Measurements from ENCODE around the gene MS4A7.

MS4A7 gene

GRCh38 chr11:60433401-60433800 is 55.1 kb downstream of the MS4A7 start:
- TF ChIP-seq EZH2phosphoT487 (IDR thresholded peaks at IDR 0.05; ENCODE audit: borderline replicate concordance) (no peak), CTCF (conservative IDR thresholded peaks at IDR 0.05; ENCODE audit: low read length) (no peak)
- Histone ChIP-seq H3K4me2 (ENCODE audit: low read depth, low read length, poor library complexity, severe bottlenecking) (no peak overlapping the region), H3K27me3 (ENCODE audit: insufficient read depth, low read length, poor library complexity, severe bottlenecking) (no peaks in the 10 kb centered on the region), H3K9me2 (replicated peaks; ENCODE audit: low read depth, low read length) (no peaks in the 10 kb centered on the region), H3K79me2 (ENCODE audit: insufficient read depth, low read length) (no peaks in the 10 kb centered on the region), H3K4me3 (ENCODE audit: low read length, poor library complexity, severe bottlenecking) (no peak overlapping the region), H3K9ac (ENCODE audit: low read depth, low read length, poor library complexity, severe bottlenecking) (no peak overlapping the region), H3K9me3 (ENCODE audit: insufficient read depth, low read depth, low read length) (no peaks in the 10 kb centered on the region), H3F3A (ENCODE audit: low read depth) (no peaks in the 10 kb centered on the region), H3K36me3 (ENCODE audit: insufficient read depth, low read length) (no peaks in the 10 kb centered on the region), H4K20me1 (ENCODE audit: insufficient read depth, low read length, poor library complexity, severe bottlenecking) (no peaks in the 10 kb centered on the region), H3K4me1 (ENCODE audit: insufficient read depth, low read length, poor library complexity, severe bottlenecking) (peaks cover 5% of the 10 kb centered on the region), H2AFZ (ENCODE audit: low read length) (no peak overlapping the region)
